ENCODE results near the gene PLA2G6.

The PLA2G6 gene

GRCh38 chr22:38181453-38182200 is at the start of gene PLA2G6:
PLA2G6 (minus strand) TSS chr22:38181830; CDS start chr22:38169426, 12,404 bp downstream.
- Mint-ChIP-seq H3K4me3 (peak within 1 kb of the TSS; percentile 92 to 96), H3K27me3 (no peaks in the 10 kb centered on the region), H3K4me1 (peaks cover 45% of the 10 kb centered on the region), H3K27ac (peak within 1 kb of the TSS; percentile 94 to 97), H3K9me3 (no peaks in the 10 kb centered on the region)
- DNase-seq (peak; percentile 100), ATAC-seq (peak; percentile 87)

- H3K27ac Mint-ChIP-seq, result no peak overlapping the region
- DNase-seq (no peak), ATAC-seq (no peak)
- no peak overlapping the region for H3K4me3 Mint-ChIP-seq
- H3K4me1 Mint-ChIP-seq, result peaks cover 5% of the 10 kb centered on the region
- no peaks in the 10 kb centered on the region for H3K27me3 Mint-ChIP-seq
- no peaks in the 10 kb centered on the region for H3K9me3 Mint-ChIP-seq
Measured at GRCh38 chr22:38230916-38231315, 49.3 kb upstream of the PLA2G6 start.

GRCh38 chr22:38230108-38230825 is 48.6 kb upstream of the PLA2G6 start:
- H3K4me1 Mint-ChIP-seq, result peaks cover 5% of the 10 kb centered on the region
- DNase-seq (peak; percentile 18 to 47), ATAC-seq (peak; percentile 62)
- H3K27me3 Mint-ChIP-seq, result no peaks in the 10 kb centered on the region
- no peaks in the 10 kb centered on the region for H3K9me3 Mint-ChIP-seq
- no peak overlapping the region for H3K27ac Mint-ChIP-seq
- no peak overlapping the region for H3K4me3 Mint-ChIP-seq

- no peaks in the 10 kb centered on the region for H3K9me3 Mint-ChIP-seq
Measured at GRCh38 chr22:38228873-38229740, 47.5 kb upstream of the PLA2G6 start.

GRCh38 chr22:38228326-38228872 is 46.8 kb upstream of the PLA2G6 start:
- H3K4me3 Mint-ChIP-seq, result no peak overlapping the region
- H3K27me3 Mint-ChIP-seq, result no peaks in the 10 kb centered on the region
- H3K27ac Mint-ChIP-seq, result peak overlapping the region in 1 of 2 donors; percentile 74
- H3K4me1 Mint-ChIP-seq, result peaks cover 5% of the 10 kb centered on the region
- no peaks in the 10 kb centered on the region for H3K9me3 Mint-ChIP-seq
- no peak for DNase-seq
- no peak for ATAC-seq

More at GRCh38 chr22:38228873-38229740, 47.5 kb upstream of the PLA2G6 start:
- Mint-ChIP-seq H3K27me3 (no peaks in the 10 kb centered on the region), H3K4me3 (no peak overlapping the region), H3K27ac (peak overlapping the region; percentile 52 to 74), H3K4me1 (peaks cover 5% of the 10 kb centered on the region)
- DNase-seq (no peak), ATAC-seq (no peak)

GRCh38 chr22:38226853-38227649 is 45.4 kb upstream of the PLA2G6 start:
- Mint-ChIP-seq H3K9me3 (no peaks in the 10 kb centered on the region), H3K27ac (no peak overlapping the region), H3K4me3 (no peak overlapping the region), H3K27me3 (no peaks in the 10 kb centered on the region), H3K4me1 (peaks cover 5% of the 10 kb centered on the region)
- DNase-seq (no peak), ATAC-seq (no peak)

- peaks cover 19% of the 10 kb centered on the region for H3K4me1 Mint-ChIP-seq
- H3K4me3 Mint-ChIP-seq, result no peak overlapping the region
- ATAC-seq (no peak), DNase-seq (no peak)
- H3K27me3 Mint-ChIP-seq, result no peaks in the 10 kb centered on the region
- peak overlapping the region in 1 of 2 donors; percentile 27 for H3K27ac Mint-ChIP-seq
- no peaks in the 10 kb centered on the region for H3K9me3 Mint-ChIP-seq
Measured at GRCh38 chr22:38223289-38223960, 41.8 kb upstream of the PLA2G6 start.

GRCh38 chr22:38222797-38223119 is 41.1 kb upstream of the PLA2G6 start:
- DNase-seq, result no peak

GRCh38 chr22:38221908-38222796 is 40.5 kb upstream of the PLA2G6 start:
- no peak overlapping the region for H3K27ac Mint-ChIP-seq

More at GRCh38 chr22:38222797-38223119, 41.1 kb upstream of the PLA2G6 start:
- no peaks in the 10 kb centered on the region for H3K9me3 Mint-ChIP-seq
- no peak overlapping the region for H3K4me3 Mint-ChIP-seq
- H3K4me1 Mint-ChIP-seq, result peaks cover 25% of the 10 kb centered on the region
- H3K27ac Mint-ChIP-seq, result no peak overlapping the region
- H3K27me3 Mint-ChIP-seq, result no peaks in the 10 kb centered on the region
- ATAC-seq, result no peak

GRCh38 chr22:38221407-38221806 is 39.8 kb upstream of the PLA2G6 start:
- Mint-ChIP-seq H3K4me1 (peaks cover 25% of the 10 kb centered on the region), H3K27ac (peak overlapping the region in 1 of 2 donors; percentile 29), H3K27me3 (no peaks in the 10 kb centered on the region), H3K4me3 (no peak overlapping the region), H3K9me3 (no peaks in the 10 kb centered on the region)
- DNase-seq (no peak), ATAC-seq (no peak)

More at GRCh38 chr22:38221908-38222796, 40.5 kb upstream of the PLA2G6 start:
- ATAC-seq (peak; percentile 32), DNase-seq (no peak)
- no peak overlapping the region for H3K4me3 Mint-ChIP-seq
- H3K9me3 Mint-ChIP-seq, result no peaks in the 10 kb centered on the region
- peaks cover 25% of the 10 kb centered on the region for H3K4me1 Mint-ChIP-seq
- H3K27me3 Mint-ChIP-seq, result no peaks in the 10 kb centered on the region

GRCh38 chr22:38220653-38221386 is 39.2 kb upstream of the PLA2G6 start:
- H3K27ac Mint-ChIP-seq, result peak overlapping the region; percentile 31 to 93
- ATAC-seq, result peak; percentile 18
- H3K4me1 Mint-ChIP-seq, result peaks cover 25% of the 10 kb centered on the region
- H3K4me3 Mint-ChIP-seq, result no peak overlapping the region
- no peaks in the 10 kb centered on the region for H3K9me3 Mint-ChIP-seq
- H3K27me3 Mint-ChIP-seq, result no peaks in the 10 kb centered on the region
- DNase-seq, result no peak

- peak overlapping the region; percentile 86 to 93 for H3K27ac Mint-ChIP-seq
- no peaks in the 10 kb centered on the region for H3K9me3 Mint-ChIP-seq
- peaks cover 27% of the 10 kb centered on the region for H3K4me1 Mint-ChIP-seq
- peak; percentile 12 for ATAC-seq
- H3K4me3 Mint-ChIP-seq, result no peak overlapping the region
- H3K27me3 Mint-ChIP-seq, result no peaks in the 10 kb centered on the region
- no peak for DNase-seq
Measured at GRCh38 chr22:38220163-38220562, 38.5 kb upstream of the PLA2G6 start.

- DNase-seq, result no peak
- H3K27ac Mint-ChIP-seq, result peak overlapping the region in 1 of 2 donors; percentile 62
- H3K4me3 Mint-ChIP-seq, result no peak overlapping the region
- ATAC-seq, result no peak
- no peaks in the 10 kb centered on the region for H3K27me3 Mint-ChIP-seq
- H3K4me1 Mint-ChIP-seq, result peaks cover 32% of the 10 kb centered on the region
- H3K9me3 Mint-ChIP-seq, result no peaks in the 10 kb centered on the region
Measured at GRCh38 chr22:38219632-38220031, 38.0 kb upstream of the PLA2G6 start.

Measured in stimulated activated naive CD8-positive, alpha-beta T cell treated with anti-CD3 and anti-CD28 coated beads, Interleukin-15, amount 100 ng/mL, for 72 hours (primary cell).